Activated CD4-positive, alpha-beta T cell treated with anti-CD3 and anti-CD28 coated beads, Interleukin-2, amount 50 U/mL, for 24 hours (primary cell): ENCODE measurements around the gene CRYAA.

Source experiments
- DNase-seq, 2 donors: peaks; one replicate each; pipeline ENCODE4 v3.0.0-alpha.2; 2020; ENCODE audit warnings: low read depth in 1 of 2, low spot score in 1 of 2

CRYAA gene

DNA sequence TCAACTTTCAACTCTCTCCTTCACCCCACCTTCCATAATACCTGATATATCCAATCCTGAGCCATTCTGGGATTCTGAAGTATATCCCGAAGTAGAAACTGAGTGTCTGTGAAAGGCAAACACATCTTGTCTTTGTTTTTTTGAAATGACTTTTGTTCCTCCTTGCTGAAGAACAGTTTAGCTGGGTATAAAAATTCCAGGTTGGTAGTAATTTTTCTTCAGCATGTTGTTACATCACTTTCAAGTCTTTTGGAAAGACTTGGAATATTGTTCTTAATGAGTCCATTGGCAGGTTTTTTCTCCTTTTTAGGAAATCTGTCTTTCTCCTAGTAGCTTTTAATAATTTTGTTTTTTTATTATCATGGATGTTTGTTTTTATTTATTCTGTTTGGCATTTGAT lies 32.7 kb downstream of the CRYAA start:
- no peak for DNase-seq

DNA sequence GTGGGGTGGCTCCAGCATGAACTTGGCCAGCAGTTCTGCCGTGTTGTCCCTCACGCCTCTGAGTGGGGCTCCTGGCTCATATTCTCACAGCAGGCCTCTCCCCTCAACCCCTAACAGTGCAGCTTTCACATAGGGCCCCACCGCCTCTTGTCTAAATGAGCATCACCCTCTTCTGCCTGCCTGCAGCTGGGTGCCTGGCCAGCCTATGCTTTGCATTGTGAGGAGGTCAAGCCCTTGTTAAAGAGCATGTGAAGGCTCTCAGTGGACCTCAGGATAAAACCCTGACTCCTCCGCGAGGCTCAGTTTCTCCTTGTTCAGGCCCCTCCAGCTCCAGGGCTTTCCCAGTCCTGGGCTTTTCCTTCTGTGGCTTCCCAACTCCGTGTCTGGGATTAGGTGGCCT lies 34.8 kb downstream of the CRYAA start:
- DNase-seq = no peak

DNA sequence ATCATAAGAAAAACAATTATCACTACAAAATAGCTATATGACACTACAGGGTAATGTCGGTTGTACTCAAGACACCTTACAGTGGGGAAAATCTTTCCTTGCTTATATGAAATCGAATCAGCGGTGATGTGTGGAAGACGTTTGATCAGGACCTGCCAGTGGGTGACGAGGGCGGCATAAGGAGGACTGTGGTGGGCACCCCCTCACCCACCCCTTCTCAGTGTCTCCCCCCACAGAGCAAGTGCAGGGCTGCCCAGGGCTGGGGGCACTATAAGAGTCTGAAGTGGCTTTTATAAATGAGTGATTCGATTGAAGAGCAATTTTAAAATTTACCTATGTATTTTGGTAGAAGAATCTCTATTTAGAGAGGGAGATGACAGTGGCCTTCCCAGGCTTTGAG lies 35.8 kb downstream of the CRYAA start:
- DNase-seq = no peak

DNA sequence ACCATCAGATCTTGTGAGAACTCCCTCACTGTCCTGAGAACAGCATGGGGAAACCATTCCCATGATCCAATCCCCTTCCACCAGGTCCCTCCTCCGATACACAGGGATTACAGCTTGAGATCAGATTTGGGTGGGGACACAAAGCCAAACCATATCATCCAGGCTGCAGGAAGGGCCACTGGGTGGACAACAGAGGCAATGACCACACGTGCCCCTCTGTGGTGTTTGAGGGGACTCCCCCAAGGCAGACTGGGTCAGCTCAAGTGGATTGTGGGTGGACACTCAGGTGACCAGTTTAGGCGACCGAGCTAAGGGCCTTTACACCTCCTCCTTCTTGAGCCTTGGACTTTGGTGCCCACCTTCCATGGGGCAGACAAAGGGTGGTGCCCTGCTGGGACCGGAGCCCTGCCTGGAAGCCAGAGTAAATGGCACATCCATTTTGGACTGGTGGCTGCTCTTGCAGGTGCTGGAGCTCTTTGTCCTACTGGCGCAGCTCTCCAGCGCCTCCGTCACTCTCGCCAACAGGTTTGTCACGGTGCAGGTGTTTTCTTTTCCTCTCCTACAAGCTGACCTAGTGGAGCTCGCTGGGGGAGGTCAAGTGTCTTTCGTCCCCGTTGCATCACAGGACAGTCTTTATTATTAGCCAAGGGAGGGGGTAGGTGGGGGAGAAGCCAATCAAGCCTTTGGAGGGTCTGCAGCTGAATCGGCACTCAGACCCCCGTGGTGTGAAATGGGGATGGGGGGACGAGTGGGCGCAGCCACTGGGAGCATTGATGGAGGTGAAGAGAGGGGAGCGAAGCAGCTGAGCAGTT lies 37.6 kb downstream of the CRYAA start:
- no peak for DNase-seq

DNA sequence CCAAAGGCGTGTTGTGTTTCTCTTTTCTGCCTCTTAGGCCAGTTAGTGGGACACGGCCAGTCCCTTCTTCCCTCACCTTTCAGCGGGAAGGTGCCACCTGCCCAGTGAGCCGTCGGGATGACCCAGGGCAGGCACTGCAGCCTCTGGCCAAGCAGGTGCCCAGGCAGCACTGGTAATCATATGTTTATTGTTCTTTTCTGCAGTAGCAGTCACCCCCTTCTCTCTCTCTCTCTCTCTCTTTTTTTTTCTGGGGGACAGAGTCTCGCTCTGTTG lies 38.2 kb downstream of the CRYAA start:
- DNase-seq = no peak

DNA sequence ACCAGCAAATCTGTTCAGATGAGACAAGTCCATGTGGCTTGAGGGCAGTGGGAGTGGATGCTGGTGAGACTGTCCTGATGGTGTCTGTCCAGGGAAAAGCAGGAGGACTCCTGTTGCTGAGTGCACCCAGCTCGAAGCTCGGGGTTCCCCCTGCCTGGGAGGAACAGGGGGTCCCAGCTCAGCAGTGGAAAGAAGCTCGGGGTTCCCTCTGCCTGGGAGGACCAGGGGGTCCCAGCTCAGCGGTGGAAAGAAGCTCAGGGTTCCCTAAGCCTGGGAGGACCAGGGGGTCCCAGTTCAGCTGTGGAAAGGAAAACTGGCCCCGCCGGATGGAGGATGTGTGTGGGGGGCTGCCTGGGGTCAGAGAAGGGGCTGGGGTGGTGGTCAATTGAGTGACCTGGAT lies 39.1 kb downstream of the CRYAA start:
- DNase-seq = no peak

DNA sequence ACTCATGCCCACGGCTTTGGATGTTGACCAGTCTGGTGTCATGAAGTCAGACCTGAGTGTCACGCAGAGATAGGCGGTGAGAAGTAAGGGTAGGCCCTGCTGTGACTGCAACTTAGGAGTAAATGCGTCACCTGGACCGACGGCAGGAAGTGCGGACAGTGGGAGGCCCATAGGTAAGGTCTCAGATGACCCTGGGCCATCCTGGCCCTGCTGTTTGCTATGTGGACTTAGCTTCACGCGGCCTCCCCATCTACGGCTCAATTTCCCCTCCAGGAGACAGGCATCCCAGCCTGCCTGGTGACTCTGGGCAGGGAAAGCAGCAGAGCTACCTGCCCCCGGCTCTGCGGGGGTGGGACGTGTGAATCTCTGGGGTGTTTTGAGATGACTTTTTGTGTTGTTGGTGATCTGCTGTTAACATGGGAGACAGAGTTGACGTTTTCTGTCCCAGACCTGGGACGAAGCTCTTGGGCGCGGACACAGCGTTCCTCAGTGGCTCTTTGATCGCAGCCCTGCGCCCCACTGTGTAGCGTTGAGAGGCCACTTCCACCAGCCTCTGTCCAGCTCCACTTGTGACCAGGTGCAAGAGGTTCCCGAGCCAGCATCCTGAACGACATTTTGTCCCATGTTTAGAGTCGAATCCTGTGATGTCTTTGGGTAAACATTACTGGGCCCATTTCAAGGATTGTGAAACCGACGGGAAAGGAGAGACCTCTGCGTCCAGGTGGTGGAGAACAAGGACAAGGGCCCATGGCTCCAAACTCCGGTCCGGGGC lies 39.9 kb downstream of the CRYAA start:
- DNase-seq = no peak

DNA sequence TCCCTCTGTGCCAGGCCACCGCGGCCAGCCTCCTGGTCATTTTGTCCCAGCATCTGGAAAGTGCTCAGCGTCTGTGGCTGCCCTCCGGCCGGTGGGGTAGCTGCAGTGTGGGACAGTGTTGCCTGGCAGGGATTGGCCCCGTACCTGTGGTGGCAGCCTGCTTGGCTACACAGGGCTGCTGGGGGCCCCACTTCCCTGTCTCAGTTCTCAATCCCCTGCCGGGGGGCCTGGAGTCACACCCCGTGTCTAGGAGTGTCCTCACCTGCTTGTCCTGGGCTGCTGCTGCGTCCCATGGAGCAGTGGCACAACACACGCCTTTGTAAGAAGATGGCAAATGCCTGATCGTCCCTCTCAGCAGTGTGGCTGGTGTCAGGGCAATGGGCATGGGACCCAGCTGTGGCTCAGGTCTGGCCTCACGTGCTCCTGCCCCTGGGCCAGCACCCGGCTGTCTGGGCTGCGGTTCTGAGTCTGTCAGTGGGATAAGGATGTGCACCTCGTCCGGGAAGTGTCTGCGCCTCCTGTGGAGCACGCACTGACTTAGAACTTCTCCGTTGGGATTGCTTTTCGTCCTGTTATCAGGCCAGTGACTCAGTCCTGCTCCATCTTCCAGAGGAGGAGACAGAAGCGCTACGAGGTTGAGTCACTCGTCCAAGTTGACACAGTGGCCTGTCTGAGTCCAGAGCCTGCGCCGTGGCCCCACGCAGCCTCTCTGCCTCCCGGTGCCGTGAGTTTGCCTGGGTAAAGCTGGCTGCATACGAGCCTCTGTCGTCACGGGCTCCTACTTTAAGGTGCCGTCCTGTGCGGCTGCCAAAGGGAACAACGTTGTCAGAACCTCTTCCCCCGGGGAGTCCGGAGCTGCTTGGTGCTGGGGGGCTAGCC lies 41.0 kb downstream of the CRYAA start:
- DNase-seq = no peak

DNA sequence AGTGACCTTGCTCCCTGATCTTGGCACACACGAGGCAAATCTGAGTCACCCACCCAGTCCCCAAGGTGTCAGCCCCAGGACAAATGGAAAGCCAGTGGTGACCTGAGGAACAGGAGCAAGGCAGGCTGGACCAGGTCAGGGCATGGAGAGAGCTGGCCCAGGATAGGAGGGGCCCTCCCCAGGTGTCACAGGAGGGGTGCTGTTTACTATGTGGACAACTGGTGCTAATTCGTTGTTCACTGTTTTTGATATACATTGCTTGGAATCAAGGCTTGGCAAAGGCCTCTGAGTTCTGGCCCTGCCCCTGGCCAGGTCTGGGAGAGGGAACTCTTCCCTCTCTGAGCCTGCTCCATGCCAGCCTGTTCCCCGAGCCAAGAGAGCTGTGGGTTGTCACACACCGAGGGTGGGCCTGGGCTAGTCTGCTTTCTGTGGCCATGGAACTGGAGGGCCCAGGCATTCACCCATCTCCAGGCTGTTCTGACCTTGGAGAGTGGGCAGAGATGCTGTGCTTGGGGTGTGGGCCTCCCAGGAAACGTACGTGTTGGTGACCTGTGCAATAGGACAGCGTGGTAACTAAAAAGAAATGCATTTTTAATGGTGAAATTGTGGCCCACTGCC lies 41.8 kb downstream of the CRYAA start:
- no peak for DNase-seq

DNA sequence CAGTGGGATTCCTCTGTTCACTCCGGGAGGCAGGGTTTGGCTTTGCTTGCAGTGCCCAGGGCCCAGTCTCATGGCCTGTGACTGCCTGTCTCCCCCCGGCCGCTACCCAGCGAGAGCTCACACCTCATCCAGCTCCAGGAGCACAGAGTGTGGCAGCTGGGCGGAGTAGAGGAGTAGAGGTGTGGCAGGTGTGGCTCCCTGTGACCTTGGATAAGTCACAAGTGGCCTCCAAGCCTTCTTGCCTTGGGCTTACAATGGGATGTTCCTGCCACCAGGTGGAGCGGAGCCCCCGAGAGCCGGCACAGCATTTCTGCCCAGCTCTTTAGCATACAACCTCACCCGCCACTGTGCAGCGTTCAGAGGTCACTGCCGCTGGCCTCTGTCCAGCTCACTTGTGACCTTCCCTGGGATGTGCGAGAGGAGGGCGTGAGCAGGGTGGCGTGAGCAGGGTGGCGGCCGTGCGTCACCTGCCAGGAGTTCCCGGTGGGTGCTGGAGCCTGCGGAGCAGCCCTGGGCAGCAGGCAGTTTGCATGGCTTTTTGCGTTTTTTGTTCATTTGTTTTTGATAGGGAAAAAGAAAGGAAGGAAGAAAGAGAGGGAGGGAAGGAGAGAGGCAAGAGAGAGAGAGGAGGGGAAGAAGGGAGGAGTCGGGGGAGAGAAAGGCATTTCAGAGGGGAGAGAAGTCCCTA lies 42.4 kb downstream of the CRYAA start:
- no peak for DNase-seq

DNA sequence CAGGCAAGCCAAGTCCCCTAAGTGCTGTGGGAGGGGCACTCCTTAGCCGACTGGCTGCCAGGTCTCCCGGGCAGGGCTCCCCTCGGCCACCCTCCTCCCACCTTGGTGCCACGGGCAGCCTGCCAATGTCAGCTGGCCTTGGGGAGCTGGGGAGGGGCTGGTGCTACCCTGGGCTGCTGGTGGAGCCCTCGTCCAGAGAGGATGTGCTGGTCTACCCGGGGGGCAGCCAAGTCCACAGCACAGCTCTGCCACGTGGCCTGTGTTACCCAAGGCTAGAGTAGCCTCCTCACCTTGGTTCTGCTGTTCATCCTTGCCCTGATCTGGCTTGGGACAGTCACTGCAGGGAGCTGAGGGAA lies 42.9 kb downstream of the CRYAA start:
- DNase-seq = no peak
